HG03342 (cell line): ENCODE data around the gene NPM3.

ENCODE experiments used
- ATAC-seq: cut with Tn5 transposase; IDR thresholded peaks from one replicate; pipeline ENCODE4 v1.9.1; 2021; ENCODE audit warnings: mild to moderate bottlenecking, moderate library complexity; ENCODE audit not compliant: unreplicated experiment

NPM3 gene

GRCh38 chr10:101760510-101760909 is 22.7 kb downstream of the NPM3 start:
- ATAC-seq: no peak

DNA sequence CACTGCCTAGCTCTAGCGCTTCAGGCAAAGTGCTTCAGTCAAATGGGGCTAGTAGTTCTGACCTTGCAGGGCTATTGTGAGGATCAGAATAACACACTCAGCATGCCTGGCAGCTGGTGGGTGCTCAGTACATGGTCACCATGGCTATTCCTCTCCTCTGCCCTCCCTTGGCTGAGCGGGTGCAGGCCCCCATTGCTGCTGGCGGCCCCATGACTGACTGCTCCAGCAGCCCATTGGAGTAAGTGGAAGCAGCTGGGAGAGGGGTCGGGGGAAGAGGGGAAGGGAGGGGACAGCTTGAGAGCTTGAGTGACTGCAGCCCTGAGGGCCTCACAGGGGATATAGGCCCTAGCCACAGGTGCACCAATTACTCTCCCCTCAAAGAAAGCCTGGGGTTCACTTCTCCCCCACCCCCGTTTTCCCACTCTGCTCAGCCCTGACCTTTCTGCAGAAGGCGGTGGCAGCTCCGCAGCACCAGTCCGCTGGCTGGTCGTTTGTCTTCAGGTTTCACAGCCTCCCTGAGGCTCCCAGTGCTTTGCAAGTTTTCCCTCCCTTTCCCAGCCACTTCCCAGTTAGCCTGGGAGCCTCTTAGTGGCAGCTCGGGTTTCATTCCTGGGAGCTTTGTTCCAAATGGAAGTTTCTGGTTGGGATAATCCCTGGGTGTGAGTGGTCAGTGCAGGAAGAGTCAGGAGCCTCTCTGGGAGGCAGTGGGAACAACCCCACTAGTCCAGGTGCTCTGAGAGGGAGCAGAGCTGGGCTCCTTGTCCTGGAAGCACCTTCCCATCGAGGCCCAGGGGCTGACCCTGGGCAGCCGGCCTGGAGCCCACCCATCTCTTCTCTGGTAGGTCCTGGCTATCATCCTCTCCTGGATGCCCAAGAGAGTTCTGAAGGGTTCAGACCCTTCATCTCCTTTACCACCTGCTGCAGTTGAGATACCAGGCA is 23.7 kb downstream of the NPM3 start:
- no peak for ATAC-seq

- no peak for ATAC-seq
Observed at GRCh38 chr10:101758858-101759257, 24.4 kb downstream of the NPM3 start.

GRCh38 chr10:101752241-101752640 is 31.0 kb downstream of the NPM3 start:
- no peak for ATAC-seq

DNA sequence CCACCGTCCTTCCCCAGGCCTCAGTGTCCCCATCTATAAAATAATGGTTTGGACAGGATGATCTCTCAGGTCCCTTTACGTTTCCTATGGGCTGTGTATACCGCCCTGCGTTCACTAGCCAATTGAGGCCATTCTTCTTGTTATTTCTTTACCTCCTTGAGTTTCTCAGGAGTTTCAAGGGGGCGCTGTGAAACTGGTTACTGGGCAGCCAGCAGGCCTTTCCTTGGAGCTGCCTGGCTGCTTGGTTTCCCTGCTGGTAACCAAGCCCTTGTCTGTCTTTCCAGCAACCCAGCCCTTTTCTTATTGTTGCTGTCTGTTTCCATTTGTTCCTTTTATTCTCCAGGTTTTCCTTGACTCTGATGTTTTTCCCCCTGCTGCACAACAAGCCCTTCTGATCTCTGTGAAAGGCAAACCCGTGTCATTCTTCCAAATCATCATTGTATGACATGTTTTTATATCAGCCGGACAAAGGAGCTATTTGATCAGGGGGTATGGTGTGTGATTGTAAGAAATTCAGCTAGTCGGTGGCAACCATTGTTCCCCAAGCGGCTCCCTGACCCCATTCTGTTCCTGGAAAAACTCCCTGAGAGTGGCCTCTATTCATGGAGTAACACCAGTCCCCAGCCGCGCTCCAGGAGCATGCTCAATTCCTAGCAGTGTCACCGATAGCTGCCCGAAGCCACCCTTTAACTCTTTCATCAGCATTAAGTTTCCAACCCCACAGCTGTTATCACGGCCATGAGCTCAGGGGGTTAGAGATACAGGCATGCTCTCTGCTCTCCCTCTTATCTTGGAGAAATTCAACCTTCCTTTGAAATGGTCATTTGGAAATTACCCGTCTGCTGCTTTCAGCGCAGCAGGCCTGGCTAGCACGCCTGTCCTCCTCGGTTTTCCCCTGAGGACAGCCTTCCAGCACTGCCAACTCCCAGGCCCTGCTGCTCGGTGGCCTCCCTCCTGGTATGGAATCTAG is 33.9 kb downstream of the NPM3 start:
- no peak for ATAC-seq

DNA sequence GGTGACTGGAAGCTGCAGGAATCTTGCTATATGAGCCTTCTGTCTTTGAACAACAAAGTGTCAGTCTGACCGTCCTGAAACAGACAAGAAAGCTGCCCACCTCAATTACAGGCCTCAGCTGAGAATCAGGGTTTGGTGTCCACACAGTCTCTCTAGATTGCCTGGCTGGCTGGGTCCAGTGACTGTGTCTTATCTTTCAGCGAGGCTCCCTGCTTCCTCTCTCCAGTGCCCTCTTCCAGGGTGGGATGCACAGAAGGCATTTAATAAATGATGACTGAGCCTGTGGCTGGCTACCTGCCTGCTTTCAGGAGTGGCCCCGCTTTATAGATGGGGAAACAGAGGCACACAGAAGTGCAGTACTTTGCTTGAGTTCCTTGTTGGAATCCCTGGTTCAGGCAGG is 34.8 kb downstream of the NPM3 start:
- no peak for ATAC-seq

DNA sequence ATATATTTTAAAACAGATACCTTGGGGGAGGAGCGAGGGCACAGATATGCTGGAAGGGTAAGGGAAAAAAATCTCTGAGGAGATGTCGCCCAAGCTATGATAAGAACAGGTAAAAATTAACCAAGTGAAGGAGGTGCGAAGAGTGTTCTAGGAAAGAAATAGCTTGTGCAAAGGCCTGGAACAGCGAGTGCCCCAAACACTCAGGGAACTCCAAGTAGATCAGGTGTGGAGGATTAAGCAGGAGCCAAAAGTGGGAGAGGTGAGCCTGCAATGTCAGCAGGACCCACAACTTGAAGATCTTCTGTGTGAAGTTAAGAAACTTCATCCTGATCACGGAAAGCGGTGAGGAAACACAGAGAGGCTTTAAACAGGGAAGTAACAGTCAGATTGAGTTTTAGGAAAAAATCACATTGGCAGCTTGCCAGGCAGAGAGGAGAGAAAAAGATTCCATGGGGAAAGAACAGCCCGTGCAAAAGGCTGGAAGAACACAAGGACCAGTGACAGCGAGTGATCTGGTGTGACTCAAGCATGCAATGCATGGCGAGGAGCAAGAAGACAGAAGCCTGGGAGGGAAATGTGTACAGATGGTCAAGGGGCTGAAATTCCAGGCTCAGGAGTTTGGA is 38.1 kb downstream of the NPM3 start:
- no peak for ATAC-seq

DNA sequence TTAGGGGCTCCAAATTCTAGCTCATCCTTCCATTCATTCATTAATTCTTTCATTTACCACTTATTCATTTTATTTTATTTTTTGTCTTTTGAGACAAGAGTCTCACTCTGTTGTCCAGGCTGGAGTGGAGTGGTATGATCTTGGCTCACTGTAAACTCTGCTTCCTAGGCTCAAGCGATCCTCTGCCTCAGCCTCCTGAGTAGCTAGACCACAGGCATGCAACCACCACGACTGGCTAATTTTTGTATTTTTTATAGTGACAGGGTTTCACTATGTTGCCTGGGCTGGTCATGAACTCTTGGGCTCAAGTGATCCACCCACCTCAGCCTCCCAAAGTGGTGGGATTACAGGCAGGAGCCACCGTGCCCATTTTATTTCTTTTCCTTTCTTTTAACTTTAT is 39.0 kb downstream of the NPM3 start:
- ATAC-seq: no peak

DNA sequence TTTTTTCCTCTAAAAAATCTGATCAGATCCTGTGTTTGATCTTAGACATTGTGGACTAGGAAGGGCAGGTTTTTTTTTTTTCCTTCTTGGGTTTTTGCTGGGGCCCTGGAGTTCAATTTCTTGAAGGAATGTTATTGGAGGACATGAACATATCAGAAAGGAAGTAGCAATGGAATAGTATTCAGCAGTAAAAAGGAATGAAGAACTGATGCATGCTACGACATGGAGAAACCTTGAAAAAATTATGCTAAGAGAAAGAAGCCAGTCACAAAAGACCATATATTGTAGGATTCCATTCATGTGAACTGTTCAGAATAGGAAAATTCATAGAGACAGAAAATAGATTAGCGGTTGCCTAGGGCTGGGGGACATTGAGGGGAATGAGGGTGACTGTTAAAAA is 41.3 kb downstream of the NPM3 start:
- no peak for ATAC-seq

- no peak for ATAC-seq
Observed at GRCh38 chr10:101736666-101737065, 46.6 kb downstream of the NPM3 start.

DNA sequence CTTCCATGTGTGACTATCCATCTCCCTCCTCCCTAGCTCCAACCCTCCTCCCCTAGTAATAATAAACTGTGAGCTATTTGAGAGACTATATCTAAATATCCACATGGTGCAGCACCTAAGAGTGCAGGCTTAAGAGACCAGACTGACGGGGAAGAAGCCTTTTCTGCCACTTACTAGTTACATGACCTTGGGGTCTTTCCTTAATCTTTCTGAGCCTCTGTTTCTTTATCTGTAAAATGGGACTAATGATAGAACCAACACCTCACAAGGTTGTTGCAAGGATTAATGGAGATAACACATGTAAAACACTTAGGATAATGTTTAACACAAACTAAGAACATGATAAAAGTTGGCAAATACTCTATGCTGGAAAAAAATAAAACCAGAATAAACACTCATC is 51.1 kb downstream of the NPM3 start:
- no peak for ATAC-seq
